Measurements from ENCODE around the gene PI4KA. TPM values are rescaled to one million over a fixed set of nuclear protein-coding genes. Genes with fewer than 3 reads are reported as not detected.

PI4KA gene
- total RNA-seq, 1 experiment from 2014 or later: 71.6 TPM

- POLR2A ChIA-PET (ENCODE audit: low non-redundant PET): no interaction called here
- H3K9me3 ChIP-seq (ENCODE audit: low read depth, low read length, poor library complexity, severe bottlenecking): no peaks in the 10 kb centered on the region
- BruUV-seq (replicated peaks): no TSS peak
- no peak overlapping the region for H3K4me3 ChIP-seq (ENCODE audit: low read depth, low read length, poor library complexity, severe bottlenecking)
- no peak for TF ChIP-seq EZH2 (IDR thresholded peaks at IDR 0.05; ENCODE audit: borderline replicate concordance, low read depth, low read length, poor library complexity, severe bottlenecking)
- TF ChIP-seq, protein P1, sequence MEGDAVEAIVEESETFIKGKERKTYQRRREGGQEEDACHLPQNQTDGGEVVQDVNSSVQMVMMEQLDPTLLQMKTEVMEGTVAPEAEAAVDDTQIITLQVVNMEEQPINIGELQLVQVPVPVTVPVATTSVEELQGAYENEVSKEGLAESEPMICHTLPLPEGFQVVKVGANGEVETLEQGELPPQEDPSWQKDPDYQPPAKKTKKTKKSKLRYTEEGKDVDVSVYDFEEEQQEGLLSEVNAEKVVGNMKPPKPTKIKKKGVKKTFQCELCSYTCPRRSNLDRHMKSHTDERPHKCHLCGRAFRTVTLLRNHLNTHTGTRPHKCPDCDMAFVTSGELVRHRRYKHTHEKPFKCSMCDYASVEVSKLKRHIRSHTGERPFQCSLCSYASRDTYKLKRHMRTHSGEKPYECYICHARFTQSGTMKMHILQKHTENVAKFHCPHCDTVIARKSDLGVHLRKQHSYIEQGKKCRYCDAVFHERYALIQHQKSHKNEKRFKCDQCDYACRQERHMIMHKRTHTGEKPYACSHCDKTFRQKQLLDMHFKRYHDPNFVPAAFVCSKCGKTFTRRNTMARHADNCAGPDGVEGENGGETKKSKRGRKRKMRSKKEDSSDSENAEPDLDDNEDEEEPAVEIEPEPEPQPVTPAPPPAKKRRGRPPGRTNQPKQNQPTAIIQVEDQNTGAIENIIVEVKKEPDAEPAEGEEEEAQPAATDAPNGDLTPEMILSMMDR (conservative IDR thresholded peaks at IDR 0.05; ENCODE audit: low read depth, low read length): no peak
- H3K27ac ChIP-seq (ENCODE audit: low read depth, low read length, poor library complexity, severe bottlenecking): no peak overlapping the region
- no peaks in the 10 kb centered on the region for H3K36me3 ChIP-seq (ENCODE audit: insufficient read depth, low read length, poor library complexity, severe bottlenecking)
- DNase-seq (ENCODE audit: low spot score): no peak
- no peaks in the 10 kb centered on the region for H3K27me3 ChIP-seq (replicated peaks; ENCODE audit: insufficient read depth, low read depth, low read length, poor library complexity)
- H3K4me1 ChIP-seq (ENCODE audit: insufficient read depth, low read length, poor library complexity, severe bottlenecking): no peaks in the 10 kb centered on the region
- intact Hi-C loops (cut with micrococcal nuclease; ENCODE audit: unreplicated experiment): no loop called here
- CTCF ChIA-PET: no interaction called here
Measured at GRCh38 chr22:20818471-20818870, 40.1 kb downstream of the PI4KA start.

- TF ChIP-seq, protein P1 (conservative IDR thresholded peaks at IDR 0.05; ENCODE audit: low read depth, low read length): no peak
- intact Hi-C loops (cut with micrococcal nuclease; ENCODE audit: unreplicated experiment): no loop called here
- Histone ChIP-seq H3K27ac (ENCODE audit: low read depth, low read length, poor library complexity, severe bottlenecking) (no peak overlapping the region), H3K4me1 (ENCODE audit: insufficient read depth, low read length, poor library complexity, severe bottlenecking) (no peaks in the 10 kb centered on the region), H3K4me3 (ENCODE audit: low read depth, low read length, poor library complexity, severe bottlenecking) (no peak overlapping the region), H3K9me3 (ENCODE audit: low read depth, low read length, poor library complexity, severe bottlenecking) (no peaks in the 10 kb centered on the region), H3K27me3 (replicated peaks; ENCODE audit: insufficient read depth, low read depth, low read length, poor library complexity) (no peaks in the 10 kb centered on the region), H3K36me3 (ENCODE audit: insufficient read depth, low read length, poor library complexity, severe bottlenecking) (no peaks in the 10 kb centered on the region)
- ChIA-PET POLR2A (ENCODE audit: low non-redundant PET) (no interaction called here), CTCF (no interaction called here)
- no peak for DNase-seq (ENCODE audit: low spot score)
- BruUV-seq (replicated peaks): no TSS peak
Measured at GRCh38 chr22:20816559-20816958, 42.1 kb downstream of the PI4KA start.

DNA sequence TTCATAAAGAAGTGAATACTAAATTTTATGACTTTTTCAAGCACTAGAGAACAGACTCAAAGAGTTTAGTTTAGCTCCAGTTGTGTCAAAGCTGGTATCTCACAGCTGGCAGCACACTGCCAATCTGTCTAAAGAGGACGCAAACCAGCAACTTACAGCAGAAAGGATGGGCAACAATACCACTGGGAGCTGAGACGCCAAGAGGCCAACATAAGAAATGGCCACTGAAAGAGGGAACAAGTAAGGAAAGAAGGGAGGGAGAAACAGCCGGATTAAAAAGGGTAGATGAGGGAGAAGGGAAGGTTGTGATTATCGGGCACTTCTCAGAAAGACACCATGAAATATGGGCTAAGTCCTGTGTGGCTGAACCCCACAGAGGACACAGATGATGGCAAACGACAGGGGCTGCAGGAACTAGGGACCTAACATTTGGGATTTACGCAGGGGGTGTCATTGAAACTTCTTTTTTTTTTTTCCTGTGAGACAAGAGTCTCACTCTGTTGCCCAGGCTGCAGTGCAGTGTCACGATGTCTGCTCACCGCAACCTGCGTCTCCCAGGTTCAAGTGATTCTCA lies 43.0 kb downstream of the PI4KA start:
- CTCF ChIA-PET: no interaction called here
- BruUV-seq (replicated peaks): no TSS peak

More for the DNA sequence above, 43.0 kb downstream of the PI4KA start:
- H3K27ac ChIP-seq (ENCODE audit: low read depth, low read length, poor library complexity, severe bottlenecking): no peak overlapping the region
- TF ChIP-seq, protein P1 (conservative IDR thresholded peaks at IDR 0.05; ENCODE audit: low read depth, low read length): no peak
- TF ChIP-seq EZH2 (IDR thresholded peaks at IDR 0.05; ENCODE audit: borderline replicate concordance, low read depth, low read length, poor library complexity, severe bottlenecking): no peak
- no peak overlapping the region for H3K4me3 ChIP-seq (ENCODE audit: low read depth, low read length, poor library complexity, severe bottlenecking)
- intact Hi-C loops (cut with micrococcal nuclease; ENCODE audit: unreplicated experiment): no loop called here
- H3K36me3 ChIP-seq (ENCODE audit: insufficient read depth, low read length, poor library complexity, severe bottlenecking): no peaks in the 10 kb centered on the region
- no peaks in the 10 kb centered on the region for H3K9me3 ChIP-seq (ENCODE audit: low read depth, low read length, poor library complexity, severe bottlenecking)
- POLR2A ChIA-PET (ENCODE audit: low non-redundant PET): no interaction called here
- H3K27me3 ChIP-seq (replicated peaks; ENCODE audit: insufficient read depth, low read depth, low read length, poor library complexity): no peaks in the 10 kb centered on the region
- DNase-seq (ENCODE audit: low spot score): no peak
- H3K4me1 ChIP-seq (ENCODE audit: insufficient read depth, low read length, poor library complexity, severe bottlenecking): no peaks in the 10 kb centered on the region
